ENCODE data around the gene LAMC2. TPM values are rescaled to one million over a fixed set of nuclear protein-coding genes. Genes with fewer than 3 reads are reported as not detected.

Gene LAMC2
- total RNA-seq, 2 experiments from 2014 or later, result 0.38 TPM; not detected in 1

- no peak for DNase-seq (ENCODE audit: low spot score)
- no peak for TF ChIP-seq CTCF (conservative IDR thresholded peaks at IDR 0.05; ENCODE audit: low read length)
- no peak for TF ChIP-seq EZH2phosphoT487 (IDR thresholded peaks at IDR 0.05; ENCODE audit: borderline replicate concordance, low read depth, low read length)
- BruUV-seq (replicated peaks), result no TSS peak
- Histone ChIP-seq H3K79me2 (ENCODE audit: insufficient read depth, low read depth, low read length) (no peaks in the 10 kb centered on the region), H3K36me3 (ENCODE audit: insufficient read depth, low read length) (no peaks in the 10 kb centered on the region), H3K27ac (ENCODE audit: low read depth, low read length, poor library complexity, severe bottlenecking) (no peak overlapping the region), H4K20me1 (ENCODE audit: insufficient read depth, low read length) (no peaks in the 10 kb centered on the region), H3K9me2 (ENCODE audit: insufficient read depth, low read length) (no peaks in the 10 kb centered on the region), H2AFZ (ENCODE audit: low read length) (no peak overlapping the region), H3K4me2 (ENCODE audit: low read length) (no peak overlapping the region), H3K4me1 (ENCODE audit: insufficient read depth, low read length, poor library complexity, severe bottlenecking) (no peaks in the 10 kb centered on the region), H3K4me3 (ENCODE audit: low read depth, low read length, poor library complexity, severe bottlenecking) (no peak overlapping the region), H3K9me3 (ENCODE audit: low read length) (no peaks in the 10 kb centered on the region)
- intact Hi-C loops (cut with micrococcal nuclease; ENCODE audit: unreplicated experiment), result no loop called here
- ChIA-PET CTCF (ENCODE audit: unreplicated experiment) (no interaction called here), POLR2A (no interaction called here)
These were observed 35.6 kb upstream of the LAMC2 start for GRCh38 chr1:183150445-183150844.

- DNase-seq (ENCODE audit: low spot score), result no peak
- H3K9me2 ChIP-seq (ENCODE audit: insufficient read depth, low read length), result no peaks in the 10 kb centered on the region
- no peaks in the 10 kb centered on the region for H3K79me2 ChIP-seq (ENCODE audit: insufficient read depth, low read depth, low read length)
- no peak for TF ChIP-seq EZH2phosphoT487 (IDR thresholded peaks at IDR 0.05; ENCODE audit: borderline replicate concordance, low read depth, low read length)
- intact Hi-C loops (cut with micrococcal nuclease; ENCODE audit: unreplicated experiment), result no loop called here
- H2AFZ ChIP-seq (ENCODE audit: low read length), result no peak overlapping the region
- no peak overlapping the region for H3K4me3 ChIP-seq (ENCODE audit: low read depth, low read length, poor library complexity, severe bottlenecking)
- ChIA-PET POLR2A (no interaction called here), CTCF (ENCODE audit: unreplicated experiment) (no interaction called here)
- no peaks in the 10 kb centered on the region for H3K4me1 ChIP-seq (ENCODE audit: insufficient read depth, low read length, poor library complexity, severe bottlenecking)
- no peaks in the 10 kb centered on the region for H3K9me3 ChIP-seq (ENCODE audit: low read length)
- no peak overlapping the region for H3K4me2 ChIP-seq (ENCODE audit: low read length)
- H3K36me3 ChIP-seq (ENCODE audit: insufficient read depth, low read length), result no peaks in the 10 kb centered on the region
- BruUV-seq (replicated peaks), result no TSS peak
- no peaks in the 10 kb centered on the region for H4K20me1 ChIP-seq (ENCODE audit: insufficient read depth, low read length)
- no peak overlapping the region for H3K27ac ChIP-seq (ENCODE audit: low read depth, low read length, poor library complexity, severe bottlenecking)
These were observed 33.9 kb upstream of the LAMC2 start for GRCh38 chr1:183152180-183152579.

GRCh38 chr1:183155939-183156338 lies 30.1 kb upstream of the LAMC2 start:
- ChIA-PET CTCF (ENCODE audit: unreplicated experiment) (no interaction called here), POLR2A (interaction anchor here (1.2 kb wide), 1 partner anchor 11 kb away, joined by 4 read pairs; no protein-coding TSS in a partner anchor)
- Histone ChIP-seq H3K4me1 (ENCODE audit: insufficient read depth, low read length, poor library complexity, severe bottlenecking) (no peaks in the 10 kb centered on the region), H3K4me3 (ENCODE audit: low read depth, low read length, poor library complexity, severe bottlenecking) (no peak overlapping the region), H3K27ac (ENCODE audit: low read depth, low read length, poor library complexity, severe bottlenecking) (no peak overlapping the region), H4K20me1 (ENCODE audit: insufficient read depth, low read length) (no peaks in the 10 kb centered on the region), H3K9me3 (ENCODE audit: low read length) (no peaks in the 10 kb centered on the region), H3K79me2 (ENCODE audit: insufficient read depth, low read depth, low read length) (no peaks in the 10 kb centered on the region), H2AFZ (ENCODE audit: low read length) (no peak overlapping the region), H3K36me3 (ENCODE audit: insufficient read depth, low read length) (no peaks in the 10 kb centered on the region), H3K9me2 (ENCODE audit: insufficient read depth, low read length) (no peaks in the 10 kb centered on the region), H3K4me2 (ENCODE audit: low read length) (no peak overlapping the region)
- no TSS peak for BruUV-seq (replicated peaks)
- DNase-seq (ENCODE audit: low spot score), result no peak
- intact Hi-C loops (cut with micrococcal nuclease; ENCODE audit: unreplicated experiment), result no loop called here
- TF ChIP-seq CTCF (conservative IDR thresholded peaks at IDR 0.05; ENCODE audit: low read length), result no peak
